Tibial nerve (tissue), 4 donors: ENCODE results near the gene MRPL2. TPM values are rescaled to one million over a fixed set of nuclear protein-coding genes. Genes with fewer than 3 reads are reported as not detected.
A peak's percentile ranks its signal among the peaks of the same experiment; 100 is the strongest.

Source experiments
- DNase-seq, 2 donors: peaks; one replicate each; pipeline ENCODE4 v3.0.0-alpha.2; 2019; ENCODE audit warnings: low spot score in 2 of 2
- H3K27ac ChIP-seq, 4 donors: fragments of 200-600 bp; sonication (generic) in 3 of 4; one replicate each; pipeline ENCODE4 v1.5.1; 2017 to 2019; ENCODE audit warnings: mild to moderate bottlenecking in 1 of 4
- H3K27me3 ChIP-seq, 2 donors: fragments of 200-600 bp; sonication (generic) in 1 of 2; one replicate each; pipeline versions ENCODE4 v1.5.1 to v1.6.0; 2017 to 2019
- H3K36me3 ChIP-seq, 3 donors: fragments of 200-600 bp; sonication (generic); one replicate each; pipeline ENCODE4 v1.5.1; 2018 to 2019
- H3K4me1 ChIP-seq, 4 donors: fragments of 200-600 bp; sonication (generic) in 3 of 4; one replicate each; pipeline ENCODE4 v1.5.1; 2017 to 2019
- H3K4me3 ChIP-seq, 4 donors: fragments of 200-600 bp; sonication (generic) in 3 of 4; one replicate each; pipeline ENCODE4 v1.5.1; 2017 to 2019; ENCODE audit warnings: mild to moderate bottlenecking in 1 of 4, moderate library complexity in 1 of 4
- H3K9me3 ChIP-seq, 4 donors: fragments of 200-600 bp; sonication (generic) in 3 of 4; one replicate each; pipeline ENCODE4 v1.5.1; 2017 to 2019
- CTCF ChIP-seq, 5 experiments: fragments of 200-600 bp in 3 of 5; fragments of 450-650 bp in 2 of 5; sonication (generic) in 3 of 5; IDR thresholded peaks; one replicate each; pipeline ENCODE4 v1.5.1; 2016 to 2019; ENCODE audit warnings: antibody characterized with exemption in 5 of 5, mild to moderate bottlenecking in 3 of 5, moderate library complexity in 2 of 5
- EP300 ChIP-seq, 2 donors: sonication (generic); formaldehyde crosslinking; IDR thresholded peaks; one replicate each; pipeline ENCODE4 v1.6.1; 2017; ENCODE audit warnings: antibody characterized with exemption in 2 of 2, mild to moderate bottlenecking in 1 of 2
- POLR2A ChIP-seq, 2 donors: fragments of 450-650 bp; IDR thresholded peaks; one replicate each; pipeline ENCODE4 v1.6.1; 2017; ENCODE audit warnings: antibody characterized with exemption in 2 of 2, mild to moderate bottlenecking in 2 of 2, moderate library complexity in 2 of 2
- WGBS, 2 donors: methylation state at CpG; one replicate each; pipeline ENCODE4 v1.1.5; 2018; 5-methylcytosine and 5-hydroxymethylcytosine counted together
- total RNA-seq, 4 donors: library from RNA; depleted of rRNA; stranded (reverse); fragments of >200 nt; gene quantifications; one replicate each; pipeline ENCODE4 v1.1.0, GENCODE V29; 2016

The MRPL2 gene
- total RNA-seq, 4 donors from 2014 or later, result 8.4 to 17.3 (median 11.6) TPM

- WGBS, 2 donors, result 89 to 94% methylated on average over 3 of the region's 3 CpGs
- no peak for TF ChIP-seq POLR2A (IDR thresholded peaks at IDR 0.05)
- no peak for TF ChIP-seq EP300 (IDR thresholded peaks at IDR 0.05)
- no peak for TF ChIP-seq CTCF (IDR thresholded peaks at IDR 0.05)
- no peak for DNase-seq
- H3K9me3 ChIP-seq, result no peaks in the 10 kb centered on the region
- H3K4me3 ChIP-seq, result no peak overlapping the region
- H3K27me3 ChIP-seq, result no peaks in the 10 kb centered on the region
- peaks cover 2 to 66% (median 26%) of the 10 kb centered on the region in 4 donors for H3K4me1 ChIP-seq
- H3K36me3 ChIP-seq, result peaks cover 3 to 47% (median 8%) of the 10 kb centered on the region in 3 donors
- peak overlapping the region in 1 of 4 donors; percentile 92 for H3K27ac ChIP-seq
Measured at GRCh38 chr6:43020052-43020705, 39.1 kb downstream of the MRPL2 start.

GRCh38 chr6:43019152-43019551 is 40.1 kb downstream of the MRPL2 start:
- Histone ChIP-seq H3K27me3 (no peaks in the 10 kb centered on the region), H3K36me3 (peaks cover 0 to 41% (median 3%) of the 10 kb centered on the region in 3 donors), H3K4me1 (peaks cover 5 to 71% (median 31%) of the 10 kb centered on the region in 4 donors), H3K4me3 (no peak overlapping the region), H3K9me3 (no peaks in the 10 kb centered on the region), H3K27ac (no peak overlapping the region)
- no peak for DNase-seq
- TF ChIP-seq CTCF (IDR thresholded peaks at IDR 0.05) (no peak), POLR2A (IDR thresholded peaks at IDR 0.05) (no peak), EP300 (IDR thresholded peaks at IDR 0.05) (no peak)
- WGBS, 2 donors, result 93 to 97% methylated on average over 2 of the region's 2 CpGs

- peaks cover 5 to 65% (median 26%) of the 10 kb centered on the region in 4 donors for H3K4me1 ChIP-seq
- TF ChIP-seq POLR2A (IDR thresholded peaks at IDR 0.05) (no peak), EP300 (IDR thresholded peaks at IDR 0.05) (no peak), CTCF (IDR thresholded peaks at IDR 0.05) (no peak)
- no peak for DNase-seq
- no peaks in the 10 kb centered on the region for H3K9me3 ChIP-seq
- H3K4me3 ChIP-seq, result no peak overlapping the region
- H3K27ac ChIP-seq, result no peak overlapping the region
- no peaks in the 10 kb centered on the region for H3K27me3 ChIP-seq
- H3K36me3 ChIP-seq, result peaks cover 0 to 48% (median 3%) of the 10 kb centered on the region in 3 donors
- 81 to 93% methylated on average over 5 to 12 of the region's 12 CpGs for WGBS, 2 donors
Measured at GRCh38 chr6:43016943-43017334, 42.3 kb downstream of the MRPL2 start.

- Histone ChIP-seq H3K4me1 (peaks cover 5 to 71% (median 26%) of the 10 kb centered on the region in 4 donors), H3K9me3 (no peaks in the 10 kb centered on the region), H3K27me3 (no peaks in the 10 kb centered on the region), H3K4me3 (no peak overlapping the region), H3K36me3 (peaks cover 0 to 54% (median 5%) of the 10 kb centered on the region in 3 donors), H3K27ac (no peak overlapping the region)
- TF ChIP-seq EP300 (IDR thresholded peaks at IDR 0.05) (no peak), CTCF (IDR thresholded peaks at IDR 0.05) (no peak), POLR2A (IDR thresholded peaks at IDR 0.05) (no peak)
- WGBS, 2 donors, result 65 to 81% methylated on average over 7 of the region's 7 CpGs
- DNase-seq, result no peak
Measured at GRCh38 chr6:43016176-43016942, 42.9 kb downstream of the MRPL2 start.

- no peak for DNase-seq
- H3K4me1 ChIP-seq, result peaks cover 5 to 58% (median 19%) of the 10 kb centered on the region in 4 donors
- WGBS, 2 donors, result 0 to 1% methylated on average over 7 of the region's 7 CpGs
- H3K36me3 ChIP-seq, result peaks cover 0 to 58% (median 7%) of the 10 kb centered on the region in 3 donors
- H3K4me3 ChIP-seq, result peak overlapping the region; percentile 76 to 86 (median 80)
- no peaks in the 10 kb centered on the region for H3K9me3 ChIP-seq
- TF ChIP-seq CTCF (IDR thresholded peaks at IDR 0.05) (no peak), EP300 (IDR thresholded peaks at IDR 0.05) (no peak), POLR2A (IDR thresholded peaks at IDR 0.05) (no peak)
- H3K27ac ChIP-seq, result peak overlapping the region; percentile 16 to 89 (median 84)
- no peaks in the 10 kb centered on the region for H3K27me3 ChIP-seq
Measured at GRCh38 chr6:43014434-43014909, 44.8 kb downstream of the MRPL2 start.
